ENCODE results near the gene ACACA. TPM values are rescaled to one million over a fixed set of nuclear protein-coding genes. Genes with fewer than 3 reads are reported as not detected.
A peak's percentile ranks its signal among the peaks of the same experiment; 100 is the strongest.

Gene ACACA
- total and polyA plus RNA-seq, 12 donors = 18.2 to 112 (median 70.4) TPM

DNA sequence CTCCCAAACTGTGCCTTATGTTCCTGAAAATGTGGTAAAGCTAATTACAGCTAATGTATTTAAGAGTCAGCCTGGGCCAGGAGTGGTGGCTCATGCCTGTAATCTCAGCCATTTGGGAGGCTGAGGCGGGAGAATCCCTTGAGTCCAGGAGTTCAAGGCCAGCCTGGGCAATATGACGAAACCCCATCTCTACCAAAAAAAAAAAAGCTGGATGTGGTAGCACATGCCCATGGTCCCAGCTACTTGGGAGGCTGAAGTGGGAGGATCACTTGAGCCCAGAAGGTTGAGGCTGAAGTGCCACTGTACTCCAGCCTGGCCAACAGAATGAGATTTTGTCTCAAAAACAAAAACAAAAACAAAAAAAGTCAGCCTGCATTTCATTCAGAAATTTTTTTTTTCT lies 64.0 kb downstream of the ACACA start:
- DNase-seq = peak in 1 of 7 donors; percentile 13
- intact Hi-C loops (cut with DNase I) = no loop called here
- Histone ChIP-seq H3K27me3 (no peaks in the 10 kb centered on the region), H3K4me3 (no peak overlapping the region), H3K27ac (no peak overlapping the region), H3K4me1 (replicated peaks in 1 of 2) (peaks cover 14 to 15% of the 10 kb centered on the region in 2 donors), H3K9me3 (replicated peaks in 1 of 3) (no peaks in the 10 kb centered on the region), H3K36me3 (replicated peaks in 1 of 2) (no peaks in the 10 kb centered on the region)
- no peak for TF ChIP-seq POLR2A (IDR thresholded peaks at IDR 0.05)
- TF ChIP-seq, protein P1, sequence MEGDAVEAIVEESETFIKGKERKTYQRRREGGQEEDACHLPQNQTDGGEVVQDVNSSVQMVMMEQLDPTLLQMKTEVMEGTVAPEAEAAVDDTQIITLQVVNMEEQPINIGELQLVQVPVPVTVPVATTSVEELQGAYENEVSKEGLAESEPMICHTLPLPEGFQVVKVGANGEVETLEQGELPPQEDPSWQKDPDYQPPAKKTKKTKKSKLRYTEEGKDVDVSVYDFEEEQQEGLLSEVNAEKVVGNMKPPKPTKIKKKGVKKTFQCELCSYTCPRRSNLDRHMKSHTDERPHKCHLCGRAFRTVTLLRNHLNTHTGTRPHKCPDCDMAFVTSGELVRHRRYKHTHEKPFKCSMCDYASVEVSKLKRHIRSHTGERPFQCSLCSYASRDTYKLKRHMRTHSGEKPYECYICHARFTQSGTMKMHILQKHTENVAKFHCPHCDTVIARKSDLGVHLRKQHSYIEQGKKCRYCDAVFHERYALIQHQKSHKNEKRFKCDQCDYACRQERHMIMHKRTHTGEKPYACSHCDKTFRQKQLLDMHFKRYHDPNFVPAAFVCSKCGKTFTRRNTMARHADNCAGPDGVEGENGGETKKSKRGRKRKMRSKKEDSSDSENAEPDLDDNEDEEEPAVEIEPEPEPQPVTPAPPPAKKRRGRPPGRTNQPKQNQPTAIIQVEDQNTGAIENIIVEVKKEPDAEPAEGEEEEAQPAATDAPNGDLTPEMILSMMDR (IDR thresholded peaks at IDR 0.05) = no peak
- WGBS, 4 donors = 46 to 77% (median 54%) methylated on average over 2 of the region's 2 CpGs

DNA sequence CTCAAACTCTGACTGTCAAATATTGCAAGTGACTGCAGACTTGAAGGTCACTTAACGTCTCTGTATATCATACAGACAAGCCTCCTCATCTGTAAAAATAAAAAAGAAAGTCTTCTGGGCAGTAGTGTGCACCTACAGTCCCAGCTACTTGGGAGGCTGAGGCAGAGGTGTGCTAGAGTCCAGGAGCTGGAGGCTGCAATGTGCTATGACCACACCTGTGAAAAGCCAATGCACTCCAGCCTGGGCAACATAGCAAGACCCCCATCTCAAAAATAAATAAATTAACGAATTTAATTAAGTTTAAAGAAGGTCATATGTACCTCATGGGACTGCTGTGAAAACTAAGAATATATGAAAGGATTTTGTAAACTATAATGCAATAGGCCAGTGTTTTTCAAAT lies 65.8 kb downstream of the ACACA start:
- Histone ChIP-seq H3K27ac (no peak overlapping the region), H3K36me3 (replicated peaks in 1 of 2) (no peaks in the 10 kb centered on the region), H3K4me3 (no peak overlapping the region), H3K27me3 (no peaks in the 10 kb centered on the region), H3K4me1 (replicated peaks in 1 of 2) (peaks cover 14 to 15% of the 10 kb centered on the region in 2 donors), H3K9me3 (replicated peaks in 1 of 3) (no peaks in the 10 kb centered on the region)
- no peak for DNase-seq
- intact Hi-C loops (cut with DNase I) = no loop called here
- 60 to 66% (median 63%) methylated on average over 2 of the region's 2 CpGs for WGBS, 4 donors
- TF ChIP-seq, protein P1 (IDR thresholded peaks at IDR 0.05) = no peak
- no peak for TF ChIP-seq POLR2A (IDR thresholded peaks at IDR 0.05)

DNA sequence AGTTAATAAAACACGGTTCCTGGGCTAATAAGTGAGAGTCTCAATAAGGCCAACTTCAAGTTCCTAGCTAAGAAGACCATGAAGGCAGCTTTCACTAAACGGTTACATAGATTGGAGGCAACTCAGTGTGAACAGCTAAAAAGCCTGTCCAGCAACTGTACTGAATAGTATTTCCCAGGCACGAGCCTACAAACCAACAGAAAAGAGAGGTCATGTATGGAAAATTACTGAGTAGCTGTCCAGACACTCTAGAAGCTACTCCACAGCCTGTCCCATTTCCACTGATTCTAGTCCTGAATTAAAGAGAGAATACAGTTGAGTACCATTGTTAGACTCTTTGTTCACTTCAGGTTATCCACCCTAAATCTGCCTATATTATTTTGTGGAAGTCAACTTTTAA lies 67.3 kb downstream of the ACACA start:
- Histone ChIP-seq H3K4me1 (replicated peaks in 1 of 2) (peaks cover 14 to 15% of the 10 kb centered on the region in 2 donors), H3K27ac (peak overlapping the region in 4 of 5 donors; percentile 44 to 85 (median 56)), H3K27me3 (no peaks in the 10 kb centered on the region), H3K36me3 (replicated peaks in 1 of 2) (no peaks in the 10 kb centered on the region), H3K9me3 (replicated peaks in 1 of 3) (no peaks in the 10 kb centered on the region), H3K4me3 (no peak overlapping the region)
- WGBS, 4 donors = 31 to 47% (median 43%) methylated on average over 3 of the region's 3 CpGs
- intact Hi-C loops (cut with DNase I) = no loop called here
- DNase-seq = peak in 2 of 7 donors; percentile 13 to 26
- no peak for TF ChIP-seq POLR2A (IDR thresholded peaks at IDR 0.05)
- TF ChIP-seq, protein P1 (IDR thresholded peaks at IDR 0.05) = no peak

DNA sequence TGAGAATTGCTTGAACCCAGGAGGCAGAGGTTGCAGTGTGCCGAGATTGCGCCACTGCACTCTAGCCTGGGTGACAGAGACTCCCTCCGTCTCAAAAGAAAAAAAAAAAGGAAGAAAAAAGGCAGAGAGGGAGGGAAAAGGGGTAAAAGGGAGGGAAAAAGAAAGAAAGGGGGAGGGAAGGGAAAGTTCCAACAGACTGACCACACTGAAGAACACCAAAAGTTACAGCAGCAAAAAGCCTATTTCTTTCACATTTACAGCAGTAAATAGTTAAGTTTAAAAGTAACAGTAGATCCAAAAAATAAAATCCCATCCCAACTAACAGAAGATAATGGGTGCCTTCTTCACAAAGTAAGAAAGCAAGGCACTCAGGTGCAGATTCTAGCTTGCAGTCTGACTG lies 67.8 kb downstream of the ACACA start:
- Histone ChIP-seq H3K27me3 (no peaks in the 10 kb centered on the region), H3K4me3 (no peak overlapping the region), H3K27ac (peak overlapping the region in 4 of 5 donors; percentile 44 to 85 (median 56)), H3K9me3 (replicated peaks in 1 of 3) (no peaks in the 10 kb centered on the region), H3K4me1 (replicated peaks in 1 of 2) (peaks cover 14 to 15% of the 10 kb centered on the region in 2 donors), H3K36me3 (replicated peaks in 1 of 2) (no peaks in the 10 kb centered on the region)
- intact Hi-C loops (cut with DNase I) = no loop called here
- TF ChIP-seq, protein P1 (IDR thresholded peaks at IDR 0.05) = no peak
- no peak for TF ChIP-seq POLR2A (IDR thresholded peaks at IDR 0.05)
- WGBS, 4 donors = 78 to 91% (median 82%) methylated on average over 3 of the region's 3 CpGs
- no peak for DNase-seq

Data from adrenal gland (tissue), 12 donors.